ENCODE measurements around the gene PRKAG2. TPM values are rescaled to one million over a fixed set of nuclear protein-coding genes. Genes with fewer than 3 reads are reported as not detected.

The PRKAG2 gene
- total RNA-seq, 1 donor from 2014 or later: 17.9 TPM

- H3K27ac Mint-ChIP-seq: peak overlapping the region; percentile 94
- H3K4me3 Mint-ChIP-seq: peak overlapping the region; percentile 96
- no peaks in the 10 kb centered on the region for H3K27me3 Mint-ChIP-seq
- H3K4me1 Mint-ChIP-seq (ENCODE audit: unreplicated experiment): no peaks in the 10 kb centered on the region
- TF ChIP-seq CTCF (conservative IDR thresholded peaks at IDR 0.05): peak; percentile 55
- peaks cover 4% of the 10 kb centered on the region for H3K36me3 Mint-ChIP-seq
- peak; percentile 85 for DNase-seq (ENCODE audit: extremely low spot score, unreplicated experiment)
- no peaks in the 10 kb centered on the region for H3K9me3 Mint-ChIP-seq
Measured at GRCh38 chr7:151631953-151632749, 244.8 kb downstream of the PRKAG2 start.

GRCh38 chr7:151631570-151631952 is 245.4 kb downstream of the PRKAG2 start:
- no peak for DNase-seq (ENCODE audit: extremely low spot score, unreplicated experiment)
- no peaks in the 10 kb centered on the region for H3K27me3 Mint-ChIP-seq
- H3K4me3 Mint-ChIP-seq: peak overlapping the region; percentile 89

DNA sequence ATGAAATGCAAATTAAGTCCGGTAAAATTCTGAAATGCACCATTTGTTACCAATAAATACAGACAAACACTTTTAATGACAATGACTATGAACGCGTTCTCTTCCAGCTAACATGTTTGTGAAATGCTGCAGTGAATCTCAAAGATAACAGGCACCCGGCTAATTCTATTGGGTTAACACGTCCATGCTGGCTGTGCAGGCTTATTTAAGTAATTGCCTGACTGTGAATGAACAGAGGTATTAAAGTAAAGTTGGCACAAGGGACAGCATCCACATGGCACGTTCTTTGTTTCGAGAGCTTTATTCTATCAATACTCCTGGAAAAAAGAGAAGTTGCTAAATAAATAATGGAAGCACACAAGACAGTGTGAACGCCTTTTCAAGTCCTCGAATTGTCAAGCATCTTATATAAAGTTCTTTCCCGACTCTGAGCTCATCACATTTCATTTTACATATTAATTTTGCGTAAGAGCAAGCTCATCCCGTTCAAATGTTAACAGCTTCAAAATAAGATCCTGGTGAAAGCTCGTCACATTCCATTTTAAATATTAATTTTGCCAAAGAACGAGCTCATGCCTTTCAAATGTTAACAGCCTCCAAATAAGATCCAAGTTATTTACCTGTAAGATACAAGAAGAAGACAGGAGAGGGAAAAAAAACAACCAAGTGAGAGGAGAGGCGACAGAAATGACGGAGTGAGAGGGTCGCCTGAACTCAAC is 245.9 kb downstream of the PRKAG2 start:
- DNase-seq (ENCODE audit: extremely low spot score, unreplicated experiment): peak; percentile 11
- Mint-ChIP-seq H3K4me1 (ENCODE audit: unreplicated experiment) (peaks cover 9% of the 10 kb centered on the region), H3K27ac (peak overlapping the region; percentile 84), H3K9me3 (no peaks in the 10 kb centered on the region), H3K4me3 (peak overlapping the region; percentile 89), H3K36me3 (peaks cover 4% of the 10 kb centered on the region), H3K27me3 (no peaks in the 10 kb centered on the region)
- no peak for TF ChIP-seq CTCF (conservative IDR thresholded peaks at IDR 0.05)

More at GRCh38 chr7:151631570-151631952, 245.4 kb downstream of the PRKAG2 start:
- H3K4me1 Mint-ChIP-seq (ENCODE audit: unreplicated experiment): peaks cover 3% of the 10 kb centered on the region
- H3K27ac Mint-ChIP-seq: peak overlapping the region; percentile 84
- peaks cover 4% of the 10 kb centered on the region for H3K36me3 Mint-ChIP-seq
- H3K9me3 Mint-ChIP-seq: no peaks in the 10 kb centered on the region
- peak; percentile 36 for TF ChIP-seq CTCF (conservative IDR thresholded peaks at IDR 0.05)

- Mint-ChIP-seq H3K4me3 (peak overlapping the region; percentile 89), H3K27ac (no peak overlapping the region), H3K4me1 (ENCODE audit: unreplicated experiment) (peaks cover 9% of the 10 kb centered on the region), H3K9me3 (no peaks in the 10 kb centered on the region), H3K27me3 (no peaks in the 10 kb centered on the region), H3K36me3 (peaks cover 4% of the 10 kb centered on the region)
- no peak for DNase-seq (ENCODE audit: extremely low spot score, unreplicated experiment)
- no peak for TF ChIP-seq CTCF (conservative IDR thresholded peaks at IDR 0.05)
Measured at GRCh38 chr7:151630358-151630757, 246.6 kb downstream of the PRKAG2 start.

- Mint-ChIP-seq H3K4me1 (ENCODE audit: unreplicated experiment) (peaks cover 13% of the 10 kb centered on the region), H3K36me3 (peaks cover 4% of the 10 kb centered on the region), H3K27ac (no peak overlapping the region), H3K9me3 (no peaks in the 10 kb centered on the region), H3K27me3 (no peaks in the 10 kb centered on the region), H3K4me3 (peak overlapping the region; percentile 32)
- TF ChIP-seq CTCF (conservative IDR thresholded peaks at IDR 0.05): no peak
- DNase-seq (ENCODE audit: extremely low spot score, unreplicated experiment): no peak
Measured at GRCh38 chr7:151629713-151630272, 247.1 kb downstream of the PRKAG2 start.

Data from type B pancreatic cell (in vitro differentiated cells).